NCI-H69 (cell line): ENCODE measurements around the gene KLF15.
A peak's percentile ranks its signal among the peaks of the same experiment; 100 is the strongest.

ENCODE experiments used
- DNase-seq: peaks from one replicate; lab custom pipeline; 2025; lab: John Stamatoyannopoulos, UW

KLF15 gene

DNA sequence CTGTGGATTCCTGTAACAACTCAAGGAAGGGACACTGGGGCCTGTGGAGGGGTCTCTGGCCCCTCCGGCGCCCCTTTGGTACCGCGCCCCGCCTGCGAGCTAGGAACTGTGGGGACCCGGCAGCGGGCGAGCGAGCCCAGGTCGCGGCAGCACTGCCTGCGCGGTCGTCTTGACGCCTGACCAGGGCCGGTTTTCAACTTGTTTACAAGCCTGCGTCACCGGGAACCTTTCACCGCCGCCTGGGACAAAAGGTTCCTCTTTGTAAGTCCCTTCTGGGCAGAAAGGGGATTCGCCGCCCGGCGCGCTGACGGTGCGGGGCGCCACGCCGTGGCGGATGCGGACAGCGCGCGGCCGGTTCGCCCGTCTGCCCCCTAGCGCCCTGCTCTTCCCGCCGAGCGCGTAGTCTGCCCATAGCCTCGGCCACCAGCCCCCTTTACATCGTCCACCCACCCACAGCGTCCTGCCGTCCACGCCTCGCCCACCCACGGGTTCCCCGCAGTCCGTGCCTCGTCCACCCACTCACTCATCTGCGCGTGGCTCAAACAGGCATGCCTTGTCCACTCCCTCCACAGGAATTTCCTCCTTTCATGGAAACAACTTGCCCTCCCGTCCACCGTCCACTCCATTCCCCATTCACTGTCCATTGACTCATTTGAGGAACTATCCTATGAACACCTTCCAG is 32.0 kb upstream of the KLF15 start:
- DNase-seq: peak; percentile 74

DNA sequence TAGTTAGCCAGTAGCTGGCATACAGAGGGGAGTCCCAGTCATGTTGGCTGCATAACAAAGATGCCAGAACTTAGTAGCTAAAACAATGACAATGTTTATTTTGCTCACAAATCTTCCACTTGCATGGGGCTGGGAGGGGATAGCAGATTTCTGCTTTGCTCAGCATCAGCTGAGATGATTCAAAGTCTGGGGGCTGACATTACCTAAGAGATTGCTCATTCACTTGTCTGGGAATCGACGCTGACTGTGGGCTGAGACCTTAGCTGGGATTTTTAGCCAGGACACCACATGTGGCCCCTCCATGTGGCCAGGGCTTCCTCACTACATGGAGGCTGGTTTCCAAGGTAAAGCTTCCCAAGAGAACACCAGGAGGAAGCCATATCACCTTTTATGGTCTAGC is 24.8 kb upstream of the KLF15 start:
- DNase-seq: no peak

- no peak for DNase-seq
These were observed 23.0 kb upstream of the KLF15 start for GRCh38 chr3:126380011-126380768.

GRCh38 chr3:126378341-126378751 is 21.1 kb upstream of the KLF15 start:
- DNase-seq: no peak

DNA sequence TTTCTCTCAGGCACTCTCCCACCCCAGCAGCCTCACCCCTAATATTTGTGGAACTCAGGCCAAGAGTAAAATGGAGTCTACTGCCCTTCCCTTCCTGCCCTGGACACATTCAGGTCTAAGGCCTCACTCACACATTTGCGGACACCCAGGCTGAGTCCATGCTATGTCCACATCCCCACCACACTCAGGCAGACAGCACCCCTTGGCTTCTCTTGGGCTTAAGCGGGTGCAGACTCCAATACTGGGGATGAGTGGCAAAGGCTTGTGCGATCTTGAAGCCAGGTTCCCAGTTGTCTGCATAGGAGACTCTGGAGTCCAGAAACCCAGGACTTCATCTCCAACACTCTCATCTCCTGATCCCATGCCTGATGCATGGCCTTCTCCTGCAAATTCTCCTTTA is 20.0 kb upstream of the KLF15 start:
- DNase-seq: no peak

DNA sequence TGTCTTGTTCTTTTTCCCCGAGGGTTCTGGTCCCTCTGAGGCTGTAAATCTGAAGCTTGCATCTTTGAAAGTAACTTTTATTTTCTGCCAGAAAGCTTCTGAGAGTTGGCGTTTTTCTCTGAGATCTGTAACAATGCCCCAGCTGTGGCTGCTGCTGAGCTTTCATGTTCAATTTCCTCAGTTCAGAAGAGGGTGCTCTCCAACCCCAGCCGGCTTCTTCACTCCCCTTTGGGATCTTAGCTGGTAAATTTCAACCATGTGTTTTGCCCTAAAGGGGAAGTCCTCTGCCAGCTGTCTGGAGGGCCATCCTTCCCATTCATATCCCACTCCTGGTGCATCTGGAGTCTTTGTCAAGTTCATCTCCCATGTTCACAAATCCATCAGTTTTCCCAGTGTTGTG is 19.2 kb upstream of the KLF15 start:
- DNase-seq: no peak

- DNase-seq: no peak
These were observed 18.7 kb upstream of the KLF15 start for GRCh38 chr3:126375835-126376331.

GRCh38 chr3:126373682-126374601 is 16.7 kb upstream of the KLF15 start:
- DNase-seq: no peak

DNA sequence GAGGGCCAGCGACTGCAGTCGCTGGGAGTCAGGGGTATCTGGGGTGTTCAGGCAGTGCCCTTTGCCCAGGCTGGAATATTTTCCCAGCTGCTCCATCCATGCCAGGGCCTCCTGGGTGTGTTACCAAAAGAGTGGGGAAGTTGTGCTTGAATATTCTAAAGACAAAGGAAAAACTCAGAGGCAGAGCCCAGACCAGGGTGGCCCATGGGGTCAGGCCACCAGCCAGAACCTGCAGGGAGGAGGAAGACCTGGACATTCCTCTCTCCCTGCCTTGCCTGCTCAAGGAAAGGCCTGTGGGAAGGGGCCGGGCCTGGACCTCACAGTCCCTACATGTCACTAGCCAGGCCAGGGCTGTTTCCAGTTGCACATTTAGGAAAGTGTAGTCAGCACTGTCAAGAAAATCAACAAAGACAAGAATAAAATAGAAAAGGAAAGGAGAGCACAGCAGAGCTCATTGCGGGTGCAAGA is 16.0 kb upstream of the KLF15 start:
- no peak for DNase-seq

- no peak for DNase-seq
These were observed 15.4 kb upstream of the KLF15 start for GRCh38 chr3:126372413-126373145.

DNA sequence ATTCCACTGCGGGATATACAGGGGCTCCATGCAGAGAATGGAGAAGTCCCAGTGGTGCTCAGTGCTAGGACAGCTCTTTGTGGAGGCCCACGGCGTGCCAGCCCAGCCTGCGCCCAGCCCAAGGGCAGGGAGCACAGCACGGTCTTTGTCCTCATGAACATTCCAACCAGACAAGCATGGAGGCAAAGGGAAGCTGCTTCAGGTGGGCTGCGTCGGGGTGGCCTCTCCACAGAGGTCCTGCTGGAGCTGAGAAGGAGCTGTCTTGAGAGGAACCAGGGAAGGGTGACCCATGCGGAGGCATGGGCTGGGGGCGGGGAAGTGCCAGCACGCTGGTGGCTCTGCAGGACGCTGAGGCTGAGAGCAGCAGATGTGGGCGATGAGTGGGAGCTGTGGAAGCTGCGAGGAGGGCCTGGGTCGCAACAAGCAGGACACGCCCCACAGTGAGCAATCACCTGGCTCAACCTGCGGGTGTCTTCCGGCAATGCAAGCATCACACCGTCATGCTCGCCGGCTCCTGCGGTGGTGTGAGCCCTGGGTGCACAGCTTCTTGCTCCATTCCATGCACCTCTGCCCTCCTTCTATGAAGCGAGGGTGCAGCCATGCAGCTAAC is 14.0 kb upstream of the KLF15 start:
- no peak for DNase-seq

- DNase-seq: no peak
These were observed 13.4 kb upstream of the KLF15 start for GRCh38 chr3:126370606-126371005.

- DNase-seq: no peak
These were observed 12.8 kb upstream of the KLF15 start for GRCh38 chr3:126370055-126370454.

DNA sequence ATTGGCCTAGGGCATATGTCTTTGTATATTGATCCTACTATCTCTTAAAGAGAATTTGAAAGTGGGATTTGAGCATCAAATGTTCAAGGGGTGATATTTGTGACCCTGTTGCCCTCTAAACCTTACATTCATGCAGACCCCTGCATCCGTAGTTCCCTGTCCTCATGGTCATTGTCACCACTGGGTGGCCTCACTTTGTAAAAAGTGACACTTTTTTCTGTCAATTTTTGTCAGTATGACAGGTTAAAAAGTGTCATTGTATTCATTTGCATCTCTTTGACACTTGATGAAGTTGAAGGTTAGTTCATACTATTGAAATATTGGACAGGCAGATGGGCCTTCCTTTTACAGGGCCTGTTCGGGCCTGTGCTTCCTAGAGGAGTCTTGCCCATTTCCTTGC is 12.3 kb upstream of the KLF15 start:
- DNase-seq: no peak

DNA sequence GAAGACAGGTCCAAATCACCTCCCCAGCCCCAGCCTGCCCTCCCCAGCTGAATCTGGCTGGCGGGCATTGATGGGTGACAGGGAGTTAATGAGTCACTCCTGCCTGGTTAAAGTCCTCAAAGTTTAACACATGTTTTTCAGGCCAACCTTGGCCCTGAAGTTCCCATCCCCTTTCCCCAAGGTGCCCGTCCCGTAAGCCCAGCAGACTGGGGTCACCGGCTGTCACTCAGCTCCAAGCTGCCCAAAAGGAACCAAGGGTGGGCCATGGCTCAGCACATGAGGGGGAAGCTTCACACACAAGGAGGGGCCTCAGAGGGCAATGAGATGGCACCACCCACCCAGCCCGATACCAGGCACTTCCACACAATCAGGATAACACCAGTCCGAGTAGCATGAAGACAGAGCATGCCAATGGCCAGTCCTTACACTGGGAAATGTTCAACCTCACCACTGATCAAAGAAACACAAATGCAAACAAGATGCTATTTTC is 10.2 kb upstream of the KLF15 start:
- DNase-seq: no peak

DNA sequence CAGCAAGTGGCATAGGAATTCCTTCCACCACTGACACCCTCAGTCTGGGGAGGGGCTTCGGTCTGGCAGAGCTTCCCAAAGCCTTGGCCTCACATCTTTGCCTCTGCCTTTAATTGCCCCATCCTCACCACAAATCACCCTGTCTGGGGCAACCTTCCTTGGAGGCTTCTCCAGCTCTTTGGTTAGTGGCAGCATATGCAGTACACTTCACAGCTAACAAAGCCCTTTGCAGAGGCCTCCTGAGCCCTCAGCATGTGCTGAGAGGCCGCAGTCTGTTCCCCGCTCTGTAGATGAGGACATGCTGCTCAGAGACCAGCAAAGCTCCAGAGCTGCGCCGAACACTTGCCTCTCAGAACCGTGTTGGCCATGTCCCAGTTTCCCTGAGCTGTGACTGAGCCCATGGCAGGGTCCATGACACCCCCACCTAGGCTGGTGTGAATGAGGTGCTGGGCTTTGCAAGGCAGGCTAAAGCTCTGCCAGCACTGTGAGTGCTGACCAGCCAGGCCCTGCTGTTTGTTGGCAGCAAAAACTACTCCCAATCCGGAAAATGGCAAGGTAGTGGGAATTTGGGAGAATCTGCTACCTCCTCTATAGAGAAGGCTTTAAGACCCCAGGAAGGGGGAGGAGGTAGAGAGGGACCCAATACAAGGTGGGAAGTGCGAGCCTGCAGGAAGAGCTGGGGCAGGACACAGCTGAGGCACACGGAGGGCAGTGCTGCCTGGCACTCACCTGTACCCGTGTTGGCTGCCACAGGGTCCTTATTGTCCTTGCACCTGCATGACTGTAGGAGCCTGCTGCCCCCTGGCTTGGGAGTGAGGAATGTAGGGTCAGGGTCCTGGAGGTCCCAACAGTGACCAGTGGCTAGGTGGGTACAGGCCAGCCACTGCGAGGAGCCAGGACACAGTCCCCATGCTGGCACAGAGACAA is 8.4 kb upstream of the KLF15 start:
- DNase-seq: no peak

GRCh38 chr3:126364731-126365301 is 7.6 kb upstream of the KLF15 start:
- DNase-seq: no peak

DNA sequence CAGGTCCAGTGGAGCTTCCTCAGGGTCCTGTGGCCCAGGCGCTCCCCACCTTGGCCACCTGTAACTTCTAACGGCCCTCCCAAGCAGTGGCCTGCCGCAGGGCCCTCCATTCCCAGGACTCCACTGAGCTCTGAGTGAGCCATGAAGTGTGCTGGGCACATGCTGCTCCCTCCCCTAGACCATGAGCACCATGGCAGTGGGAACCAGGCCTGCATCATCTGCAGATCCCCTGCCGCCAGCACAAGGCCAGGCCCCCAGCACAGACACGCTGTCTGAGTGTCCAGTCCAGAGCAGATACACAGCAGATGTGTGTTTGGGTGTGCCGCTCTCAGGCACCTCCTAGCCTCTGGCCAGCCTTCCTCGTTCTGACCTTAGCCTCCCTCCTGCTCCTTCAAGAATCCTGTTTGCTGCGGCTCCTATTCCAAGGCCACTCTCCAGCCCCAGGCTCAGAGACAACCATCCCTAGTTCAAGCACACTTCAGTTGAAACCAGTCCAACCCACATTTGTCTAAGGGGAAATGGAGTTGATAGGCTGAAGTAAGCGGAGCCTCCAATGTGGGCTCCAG is 7.0 kb upstream of the KLF15 start:
- DNase-seq: no peak

- no peak for DNase-seq
These were observed 4.0 kb upstream of the KLF15 start for GRCh38 chr3:126361211-126361610.
